ENCODE measurements around the gene ERGIC1. TPM values are rescaled to one million over a fixed set of nuclear protein-coding genes. Genes with fewer than 3 reads are reported as not detected.

ERGIC1 gene
- polyA plus RNA-seq, 1 donor from 2014 or later: 59.1 TPM

- Histone ChIP-seq H3K27me3 (ENCODE audit: insufficient read depth, low read depth, low read length) (no peaks in the 10 kb centered on the region), H3K27ac (ENCODE audit: low read length) (no peak overlapping the region), H3K9ac (ENCODE audit: low read length) (no peak overlapping the region), H3K36me3 (ENCODE audit: insufficient read depth, low read length) (no peaks in the 10 kb centered on the region), H3F3A (ENCODE audit: insufficient read depth, low read length, poor library complexity, severe bottlenecking) (no peaks in the 10 kb centered on the region), H2AFZ (ENCODE audit: low read depth, low read length) (no peak overlapping the region), H4K20me1 (ENCODE audit: insufficient read depth) (no peaks in the 10 kb centered on the region), H3K9me3 (ENCODE audit: low read length) (no peaks in the 10 kb centered on the region), H3K4me2 (ENCODE audit: low read length) (no peak overlapping the region), H3K9me2 (ENCODE audit: insufficient read depth, low read length) (no peaks in the 10 kb centered on the region), H3K4me3 (ENCODE audit: low read length) (no peak overlapping the region), H3K79me2 (replicated peaks; ENCODE audit: insufficient read depth, low read length) (peaks cover 40% of the 10 kb centered on the region)
- TF ChIP-seq REST (IDR thresholded peaks at IDR 0.05; ENCODE audit: borderline replicate concordance) (no peak), POLR2AphosphoS5 (IDR thresholded peaks at IDR 0.05) (no peak), EZH2 (IDR thresholded peaks at IDR 0.05; ENCODE audit: borderline replicate concordance, insufficient read depth, low read length, poor library complexity, severe bottlenecking) (no peak), TAF1 (IDR thresholded peaks at IDR 0.05; ENCODE audit: low read depth) (no peak), EP300 (conservative IDR thresholded peaks at IDR 0.05; ENCODE audit: poor library complexity, severe bottlenecking) (no peak), MXI1 (conservative IDR thresholded peaks at IDR 0.05; ENCODE audit: poor library complexity, severe bottlenecking) (no peak), RAD21 (conservative IDR thresholded peaks at IDR 0.05) (no peak), CTCF (IDR thresholded peaks at IDR 0.05; ENCODE audit: poor library complexity, severe bottlenecking) (no peak), SMC3 (conservative IDR thresholded peaks at IDR 0.05; ENCODE audit: poor library complexity) (no peak)
Observed at GRCh38 chr5:172988276-172988675, 154.2 kb downstream of the ERGIC1 start.

- H2AFZ ChIP-seq (ENCODE audit: low read depth, low read length): no peak overlapping the region
- H4K20me1 ChIP-seq (ENCODE audit: insufficient read depth): no peaks in the 10 kb centered on the region
- no peak overlapping the region for H3K4me3 ChIP-seq (ENCODE audit: low read length)
- no peak overlapping the region for H3K27ac ChIP-seq (ENCODE audit: low read length)
- H3K9me3 ChIP-seq (ENCODE audit: low read length): no peaks in the 10 kb centered on the region
- no peaks in the 10 kb centered on the region for H3K9me2 ChIP-seq (ENCODE audit: insufficient read depth, low read length)
- TF ChIP-seq SMC3 (conservative IDR thresholded peaks at IDR 0.05; ENCODE audit: poor library complexity): no peak
- no peak for TF ChIP-seq CTCF (IDR thresholded peaks at IDR 0.05; ENCODE audit: poor library complexity, severe bottlenecking)
- TF ChIP-seq POLR2AphosphoS5 (IDR thresholded peaks at IDR 0.05): no peak
- TF ChIP-seq TAF1 (IDR thresholded peaks at IDR 0.05; ENCODE audit: low read depth): no peak
- TF ChIP-seq MXI1 (conservative IDR thresholded peaks at IDR 0.05; ENCODE audit: poor library complexity, severe bottlenecking): no peak
- no peak for TF ChIP-seq EP300 (conservative IDR thresholded peaks at IDR 0.05; ENCODE audit: poor library complexity, severe bottlenecking)
- no peak for TF ChIP-seq RAD21 (conservative IDR thresholded peaks at IDR 0.05)
- no peak for TF ChIP-seq EZH2 (IDR thresholded peaks at IDR 0.05; ENCODE audit: borderline replicate concordance, insufficient read depth, low read length, poor library complexity, severe bottlenecking)
- no peak for TF ChIP-seq REST (IDR thresholded peaks at IDR 0.05; ENCODE audit: borderline replicate concordance)
- no peaks in the 10 kb centered on the region for H3F3A ChIP-seq (ENCODE audit: insufficient read depth, low read length, poor library complexity, severe bottlenecking)
- H3K4me2 ChIP-seq (ENCODE audit: low read length): no peak overlapping the region
- no peak overlapping the region for H3K9ac ChIP-seq (ENCODE audit: low read length)
- no peaks in the 10 kb centered on the region for H3K27me3 ChIP-seq (ENCODE audit: insufficient read depth, low read depth, low read length)
- peaks cover 21% of the 10 kb centered on the region for H3K79me2 ChIP-seq (replicated peaks; ENCODE audit: insufficient read depth, low read length)
- no peaks in the 10 kb centered on the region for H3K36me3 ChIP-seq (ENCODE audit: insufficient read depth, low read length)
Observed at GRCh38 chr5:172990776-172991175, 156.7 kb downstream of the ERGIC1 start.
